ENCODE data around the gene SLC18B1. TPM values are rescaled to one million over a fixed set of nuclear protein-coding genes. Genes with fewer than 3 reads are reported as not detected.

The SLC18B1 gene
- polyA plus RNA-seq, 1 of the 3 experiments (the other 2 are of a cell fraction), result 1.2 TPM

DNA sequence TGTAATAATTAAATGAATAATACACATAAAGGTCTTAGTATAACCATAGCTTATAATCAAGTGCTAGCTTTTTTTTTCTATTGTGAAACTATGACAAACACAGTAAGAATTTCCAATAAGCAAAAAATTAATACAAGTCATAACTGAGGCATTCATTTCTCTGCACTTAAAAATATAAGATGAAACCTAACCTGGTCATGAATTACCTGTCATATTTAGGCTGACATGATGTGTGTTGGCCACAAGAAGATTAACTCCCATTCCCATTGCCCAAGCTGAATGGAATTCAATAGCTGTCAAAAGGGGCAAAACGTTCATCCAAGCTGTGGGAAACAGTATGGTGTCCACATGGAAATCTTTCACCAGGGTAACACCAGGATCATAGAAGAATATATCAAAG, 46.2 kb downstream of the SLC18B1 start:
- H3F3A ChIP-seq (replicated peaks; ENCODE audit: insufficient read depth), result no peaks in the 10 kb centered on the region
- H3K9me2 ChIP-seq, result no peaks in the 10 kb centered on the region
- no peaks in the 10 kb centered on the region for H3K79me2 ChIP-seq (ENCODE audit: insufficient read depth)
- no peaks in the 10 kb centered on the region for H3K4me1 ChIP-seq (ENCODE audit: control insufficient read depth in 1 of 2, insufficient read depth in 2 of 2, low read depth in 1 of 2, low read length in 1 of 2)
- no peak for DNase-seq
- no peaks in the 10 kb centered on the region for H3K9me3 ChIP-seq
- CTCF ChIA-PET, result interaction anchor here (0.6 kb wide), 1 partner anchor 48 kb away, joined by 3 read pairs; no protein-coding TSS in a partner anchor
- no peak overlapping the region for H3K9ac ChIP-seq
- H3K4me2 ChIP-seq, result no peak overlapping the region
- no peaks in the 10 kb centered on the region for H4K20me1 ChIP-seq (ENCODE audit: insufficient read depth)
- H2AFZ ChIP-seq (ENCODE audit: low read depth), result no peak overlapping the region
- no peak overlapping the region for H3K4me3 ChIP-seq (ENCODE audit: low read depth in 2 of 2, low read length in 1 of 2)
- TF ChIP-seq ELF1 (IDR thresholded peaks at IDR 0.05), result no peak
- no peak for TF ChIP-seq TCF12 (IDR thresholded peaks at IDR 0.05)
- no peak for TF ChIP-seq RFX5 (IDR thresholded peaks at IDR 0.05; ENCODE audit: low read length)
- no peak for TF ChIP-seq FOXM1 (IDR thresholded peaks at IDR 0.05; ENCODE audit: low read depth)
- H3K36me3 ChIP-seq (replicated peaks in 1 of 2; ENCODE audit: control insufficient read depth in 1 of 2, insufficient read depth in 2 of 2, low read length in 1 of 2), result no peaks in the 10 kb centered on the region
- no peak overlapping the region for H3K27ac ChIP-seq (ENCODE audit: low read depth in 2 of 2, low read length in 1 of 2)
- WGBS (ENCODE audit: low lambda C conversion rate), result 0% methylated on average over 1 of the region's 1 CpG
- POLR2A ChIA-PET, result interaction anchor here (0.6 kb wide), 1 partner anchor 90 kb away, joined by 3 read pairs; no protein-coding TSS in a partner anchor
- H3K27me3 ChIP-seq (ENCODE audit: insufficient read depth), result peaks cover 7% of the 10 kb centered on the region; the same call in 1 of the 2 replicates

GRCh38 chr6:132751828-132752227, 46.6 kb downstream of the SLC18B1 start:
- Histone ChIP-seq H3K4me1 (ENCODE audit: control insufficient read depth in 1 of 2, insufficient read depth in 2 of 2, low read depth in 1 of 2, low read length in 1 of 2) (no peaks in the 10 kb centered on the region), H3K4me2 (no peak overlapping the region), H3F3A (replicated peaks; ENCODE audit: insufficient read depth) (no peaks in the 10 kb centered on the region), H3K36me3 (replicated peaks in 1 of 2; ENCODE audit: control insufficient read depth in 1 of 2, insufficient read depth in 2 of 2, low read length in 1 of 2) (no peaks in the 10 kb centered on the region), H3K9me2 (no peaks in the 10 kb centered on the region), H3K27ac (ENCODE audit: low read depth in 2 of 2, low read length in 1 of 2) (no peak overlapping the region), H3K4me3 (ENCODE audit: low read depth in 2 of 2, low read length in 1 of 2) (no peak overlapping the region), H2AFZ (ENCODE audit: low read depth) (no peak overlapping the region), H3K9ac (no peak overlapping the region), H4K20me1 (ENCODE audit: insufficient read depth) (no peaks in the 10 kb centered on the region), H3K27me3 (ENCODE audit: insufficient read depth) (peaks cover 6% of the 10 kb centered on the region; the same call in 1 of the 2 replicates), H3K79me2 (ENCODE audit: insufficient read depth) (no peaks in the 10 kb centered on the region), H3K9me3 (no peaks in the 10 kb centered on the region)
- WGBS (ENCODE audit: low lambda C conversion rate), result 0% methylated on average over 1 of the region's 1 CpG
- ChIA-PET CTCF (interaction anchor here (0.6 kb wide), 1 partner anchor 48 kb away, joined by 3 read pairs; no protein-coding TSS in a partner anchor), POLR2A (no interaction called here)
- DNase-seq, result no peak
- TF ChIP-seq EP300 (IDR thresholded peaks at IDR 0.05; ENCODE audit: borderline replicate concordance in 1 of 2, low read depth in 1 of 2, low read length in 1 of 2) (no peak), MXI1 (IDR thresholded peaks at IDR 0.05; ENCODE audit: low read depth, low read length) (no peak), YY1 (IDR thresholded peaks at IDR 0.05; ENCODE audit: low read depth) (no peak), POLR2AphosphoS5 (IDR thresholded peaks at IDR 0.05; ENCODE audit: low read depth, low read length) (no peak), EZH2phosphoT487 (IDR thresholded peaks at IDR 0.05; ENCODE audit: borderline replicate concordance, low read depth) (no peak), TAF1 (IDR thresholded peaks at IDR 0.05; ENCODE audit: borderline replicate concordance, low read depth, low read length) (no peak), PBX3 (IDR thresholded peaks at IDR 0.05) (no peak), SIN3A (IDR thresholded peaks at IDR 0.05; ENCODE audit: borderline replicate concordance, low read depth, low read length) (no peak), RFX5 (IDR thresholded peaks at IDR 0.05; ENCODE audit: low read length) (no peak), GATA2 (CRISPR knock-in tag; IDR thresholded peaks at IDR 0.05) (no peak), GABPA (IDR thresholded peaks at IDR 0.05; ENCODE audit: low read depth) (no peak), TCF12 (IDR thresholded peaks at IDR 0.05) (no peak), MEF2A (IDR thresholded peaks at IDR 0.05; ENCODE audit: borderline replicate concordance, low read depth) (no peak), NRF1 (IDR thresholded peaks at IDR 0.05; ENCODE audit: low read depth, low read length) (no peak), ZBTB33 (IDR thresholded peaks at IDR 0.05; ENCODE audit: borderline replicate concordance, low read depth) (no peak)
- TF ChIP-seq, protein P1, sequence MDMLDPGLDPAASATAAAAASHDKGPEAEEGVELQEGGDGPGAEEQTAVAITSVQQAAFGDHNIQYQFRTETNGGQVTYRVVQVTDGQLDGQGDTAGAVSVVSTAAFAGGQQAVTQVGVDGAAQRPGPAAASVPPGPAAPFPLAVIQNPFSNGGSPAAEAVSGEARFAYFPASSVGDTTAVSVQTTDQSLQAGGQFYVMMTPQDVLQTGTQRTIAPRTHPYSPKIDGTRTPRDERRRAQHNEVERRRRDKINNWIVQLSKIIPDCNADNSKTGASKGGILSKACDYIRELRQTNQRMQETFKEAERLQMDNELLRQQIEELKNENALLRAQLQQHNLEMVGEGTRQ (IDR thresholded peaks at IDR 0.05; ENCODE audit: borderline replicate concordance, low read depth, low read length), result no peak

Measured in SK-N-SH (cell line).